HepG2 (cell line): Measurements from ENCODE around the gene MS4A7. TPM values are rescaled to one million over a fixed set of nuclear protein-coding genes. Genes with fewer than 3 reads are reported as not detected.

Source experiments
- ATAC-seq: fragments of 200-7000 bp; cut with Tn5 transposase; 3 replicates; pipeline ENCODE4 v1.9.1; 2020; ENCODE audit warnings: mild to moderate bottlenecking, moderate library complexity
- BruUV-seq: library from RNA; stranded (reverse); fragments of 400-500 nt; replicated peaks from 2 replicates; lab custom pipeline; 2021; lab: Mats Ljungman, UMichigan
- CTCF ChIA-PET: fragments of 300-600 bp; formaldehyde crosslinking; extraction: SDS; loops from one replicate; lab custom pipeline; 2021; ENCODE audit warnings: low total read pairs, inconsistent platforms, low intra/inter-chr PET ratio; lab: Yijun Ruan, JAX
- POLR2A ChIA-PET: fragments of 350-600 bp; sonication (Branson Sonifier 250); formaldehyde crosslinking; loops from one replicate; lab custom pipeline; 2020; ENCODE audit warnings: antibody characterized with exemption, inconsistent platforms; lab: Yijun Ruan, JAX
- DNase-seq: peaks from one replicate; pipeline ENCODE4 v3.0.0-alpha.2; 2015; ENCODE audit warnings: low spot score
- FAIRE-seq: peaks from 3 replicates; lab custom pipeline; 2011; peaks lifted over from hg19 to GRCh38; lab: Jason Lieb, UNC
- H2AFZ ChIP-seq: one replicate; pipeline ENCODE4 v1.6.1; 2011; ENCODE audit warnings: low read length, inconsistent platforms
- H3K27ac ChIP-seq: fragments of 300-600 bp; 3 replicates; pipeline ENCODE4 v1.8.0; 2011; ENCODE audit warnings: mixed run types, mild to moderate bottlenecking, mixed read lengths, low read length, inconsistent platforms; ENCODE audit not compliant: insufficient read depth; ENCODE audit errors: extremely low read length
- H3K27me3 ChIP-seq, 2 experiments: fragments of 200-600 bp in 1 of 2; 2 replicates in 1 of 2; 3 replicates in 1 of 2; pipeline versions ENCODE4 v1.6.0 to v1.8.0; 2011; ENCODE audit warnings: low read length in 2 of 2, mild to moderate bottlenecking in 2 of 2, moderate library complexity in 2 of 2, inconsistent platforms in 1 of 2; ENCODE audit not compliant: insufficient read depth in 2 of 2, control insufficient read depth in 1 of 2
- H3K36me3 ChIP-seq, 2 experiments: fragments of 200-600 bp in 1 of 2; replicated peaks in 1 of 2; 2 replicates in 1 of 2; 3 replicates in 1 of 2; pipeline versions ENCODE4 v1.5.1 to v1.8.0; 2011; ENCODE audit warnings: low read length in 2 of 2, inconsistent platforms in 1 of 2; ENCODE audit not compliant: insufficient read depth in 2 of 2, control insufficient read depth in 1 of 2
- H3K4me1 ChIP-seq: 2 replicates; pipeline ENCODE4 v1.5.1; 2012; ENCODE audit warnings: low read length, inconsistent platforms; ENCODE audit not compliant: insufficient read depth
- H3K4me2 ChIP-seq: 2 replicates; pipeline ENCODE4 v1.6.0; 2011; ENCODE audit warnings: low read depth, low read length, inconsistent platforms
- H3K4me3 ChIP-seq, 3 experiments: fragments of 200-600 bp in 1 of 3; sonication (generic), shearing (Covaris generic) in 1 of 3; replicated peaks in 1 of 3; 2 replicates each; pipeline ENCODE4 v1.5.1; 2011 to 2016; ENCODE audit warnings: low read length in 3 of 3, inconsistent platforms in 2 of 3, low read depth in 2 of 3, mild to moderate bottlenecking in 2 of 3, control low read depth in 1 of 3, mixed read lengths in 1 of 3; ENCODE audit not compliant: insufficient read depth in 1 of 3
- H3K79me2 ChIP-seq: one replicate; pipeline ENCODE4 v1.6.1; 2011; ENCODE audit warnings: low read length, inconsistent platforms; ENCODE audit not compliant: insufficient read depth
- H3K9ac ChIP-seq: 2 replicates; pipeline ENCODE4 v1.6.0; 2011; ENCODE audit warnings: mild to moderate bottlenecking, low read depth, low read length, inconsistent platforms; ENCODE audit not compliant: insufficient read depth
- H3K9me3 ChIP-seq: 2 replicates; pipeline ENCODE4 v1.5.1; 2012; ENCODE audit warnings: mild to moderate bottlenecking, low read length
- H4K20me1 ChIP-seq: 2 replicates; pipeline ENCODE4 v1.6.0; 2011; ENCODE audit warnings: inconsistent platforms, mild to moderate bottlenecking, low read length, moderate library complexity; ENCODE audit not compliant: insufficient read depth
- CHD4 ChIP-seq: fragments of 200-600 bp; sonication (generic); IDR thresholded peaks from 2 replicates; pipeline ENCODE4 v1.7.0; 2017; ENCODE audit warnings: mild to moderate bottlenecking, low read length, borderline replicate concordance
- FOSL2 ChIP-seq: sonication (generic); formaldehyde crosslinking; IDR thresholded peaks from 2 replicates; pipeline ENCODE4 v1.4.0; 2020; ENCODE audit warnings: missing genetic modification reagents
- KDM4B ChIP-seq: sonication (generic); formaldehyde crosslinking; IDR thresholded peaks from 2 replicates; pipeline ENCODE4 v1.4.0; 2020; ENCODE audit warnings: missing genetic modification reagents
- NR1H2 ChIP-seq: sonication (generic); formaldehyde crosslinking; IDR thresholded peaks from 2 replicates; pipeline ENCODE4 v1.8.1; 2022; ENCODE audit warnings: low read depth, missing genetic modification reagents, borderline replicate concordance
- POLR2A ChIP-seq, 2 experiments: IDR thresholded peaks; 2 replicates each; pipeline ENCODE4 v1.6.1; 2011; ENCODE audit warnings: low read depth in 2 of 2, low read length in 2 of 2, mild to moderate bottlenecking in 1 of 2, moderate library complexity in 1 of 2; ENCODE audit not compliant: insufficient read depth in 1 of 2
- RFX3 ChIP-seq: IDR thresholded peaks from 2 replicates; pipeline ENCODE4 v1.6.1; 2016; ENCODE audit warnings: missing biosample characterization, missing genetic modification reagents
- SAP130 ChIP-seq: IDR thresholded peaks from 2 replicates; pipeline ENCODE4 v1.6.1; 2016; ENCODE audit warnings: low read depth
- SMC3 ChIP-seq: IDR thresholded peaks from 2 replicates; pipeline ENCODE4 v1.6.1; 2011; ENCODE audit warnings: low read length, improper control_type of control experiment
- SSRP1 ChIP-seq: IDR thresholded peaks from 2 replicates; pipeline ENCODE4 v1.6.1; 2016; ENCODE audit warnings: control low read depth
- STAG1 ChIP-seq: sonication (generic); formaldehyde crosslinking; IDR thresholded peaks from 2 replicates; pipeline ENCODE4 v1.4.0; 2020; ENCODE audit warnings: missing genetic modification reagents
- ZMYM4 ChIP-seq: sonication (generic); formaldehyde crosslinking; IDR thresholded peaks from 2 replicates; pipeline ENCODE4 v1.8.1; 2023; ENCODE audit warnings: mild to moderate bottlenecking, missing genetic modification reagents
- WGBS: methylation state at CpG from one replicate; pipeline ENCODE4 v1.1.6; 2017; ENCODE audit warnings: low lambda C conversion rate; 5-methylcytosine and 5-hydroxymethylcytosine counted together
- in situ Hi-C: cut with HindIII; loops from 2 replicates; pipeline ENCODE4 v1.10.0; 2017; ENCODE audit warnings: low pct_unique_long_range_greater_than_20kb; ENCODE audit not compliant: extremely low pct_ligation_motif_present
- intact Hi-C: fragments of 100-400 bp; cut with micrococcal nuclease; formaldehyde crosslinking; loops from one replicate; pipeline ENCODE4 v1.10.0; 2022; ENCODE audit not compliant: unreplicated experiment
- polyA plus RNA-seq, 8 experiments: library from polyadenylated mRNA; depleted of rRNA in 3 of 8; stranded (reverse) in 7 of 8; unstranded in 1 of 8; fragments of >200 nt; fragmentation: Illumina TruSeq in 4 of 8; extraction: Trizol in 4 of 8; gene quantifications; 2 replicates each; pipeline versions ENCODE4 v1.2.1 to v1.2.3, GENCODE V29; 2011 to 2016; ENCODE audit warnings: low read depth in 4 of 8, missing spikeins in 1 of 8, mixed read lengths in 1 of 8; ENCODE audit not compliant: insufficient read depth in 1 of 8
- total RNA-seq, 5 experiments: library from RNA; depleted of rRNA; stranded (reverse); fragments of >200 nt; fragmentation: Illumina TruSeq; extraction: Trizol; gene quantifications; 2 replicates each; pipeline ENCODE4 v1.2.3, GENCODE V29; 2016; ENCODE audit warnings: low read depth in 1 of 5
- TF ChIP-seq, protein P1 (sequence below): sonication (generic); formaldehyde crosslinking; IDR thresholded peaks from 2 replicates; pipeline ENCODE4 v1.4.0; 2020; ENCODE audit warnings: missing genetic modification reagents
- TF ChIP-seq, protein P2 (sequence below): sonication (generic); formaldehyde crosslinking; IDR thresholded peaks from 2 replicates; pipeline ENCODE4 v1.5.1; 2020; ENCODE audit warnings: mild to moderate bottlenecking, missing genetic modification reagents
- TF ChIP-seq, protein P3 (sequence below): sonication (generic); formaldehyde crosslinking; IDR thresholded peaks from 2 replicates; pipeline ENCODE4 v1.4.0; 2020; ENCODE audit warnings: missing genetic modification reagents
- TF ChIP-seq, protein P4 (sequence below): sonication (generic); formaldehyde crosslinking; conservative IDR thresholded peaks from 2 replicates; pipeline ENCODE4 v1.4.0; 2020; ENCODE audit warnings: missing genetic modification reagents
- TF ChIP-seq, protein P5 (sequence below): IDR thresholded peaks from 2 replicates; pipeline ENCODE4 v1.6.1; 2016; ENCODE audit warnings: missing compliant biosample characterization, missing genetic modification reagents, borderline replicate concordance
- TF ChIP-seq, protein P6 (sequence below): sonication (generic); formaldehyde crosslinking; IDR thresholded peaks from 2 replicates; pipeline ENCODE4 v1.9.0; 2022; ENCODE audit warnings: missing genetic modification reagents, mild to moderate bottlenecking, borderline replicate concordance

The MS4A7 gene
- total and polyA plus RNA-seq, 2 of the 13 experiments (the other 11 are each of a cell fraction or from before 2014, with no cell fraction given), result not detected

DNA sequence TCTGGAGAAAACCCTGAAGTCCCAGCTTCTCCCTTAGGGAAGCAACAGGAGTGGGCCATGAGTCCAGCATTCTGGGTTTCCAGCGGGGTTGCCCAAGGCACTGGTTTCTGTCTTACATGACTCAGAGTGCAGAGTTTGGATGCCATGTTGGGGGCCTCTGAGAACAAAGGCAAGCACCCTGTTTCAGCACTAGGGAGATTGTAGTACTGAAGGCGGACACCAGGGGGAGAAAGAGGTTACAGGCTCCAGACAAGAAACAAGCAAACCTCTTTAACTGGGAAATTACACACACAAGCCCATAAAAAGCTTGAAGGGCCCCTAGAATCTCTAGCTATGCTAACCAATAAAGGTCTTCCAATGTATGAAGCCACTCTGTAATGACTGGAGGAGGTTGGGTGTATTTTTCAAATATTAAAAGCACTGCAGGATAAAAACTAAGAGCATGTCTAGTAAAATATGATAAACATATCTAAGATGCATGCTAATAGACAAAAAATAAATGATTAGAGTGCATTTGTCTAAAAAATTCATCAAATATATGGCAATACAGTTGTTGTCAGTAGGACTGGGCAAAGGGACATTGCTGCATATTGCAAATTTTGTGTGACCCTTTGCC is 44.2 kb upstream of the MS4A7 start:
- Histone ChIP-seq H3K4me1 (no peaks in the 10 kb centered on the region), H3K79me2 (no peaks in the 10 kb centered on the region), H3K4me3 (no peak overlapping the region), H3K36me3 (no peaks in the 10 kb centered on the region), H3K4me2 (no peak overlapping the region), H3K9ac (no peak overlapping the region), H2AFZ (no peak overlapping the region), H3K9me3 (no peaks in the 10 kb centered on the region), H3K27ac (no peak overlapping the region), H3K27me3 (no peaks in the 10 kb centered on the region), H4K20me1 (no peaks in the 10 kb centered on the region)
- intact Hi-C loops, result loop anchor here (2.0 kb wide), 1 partner anchor 69 kb away; no protein-coding TSS in a partner anchor
- POLR2A ChIA-PET, result no interaction called here
- CTCF ChIA-PET, result no interaction called here
- ATAC-seq (peak; percentile 88), FAIRE-seq (no peak), DNase-seq (peak; percentile 42)
- no TSS peak for BruUV-seq
- in situ Hi-C loops, result loop anchor here (25.0 kb wide), 1 partner anchor 153 kb away; the partner anchor contains the start of gene MS4A12
- WGBS, result 0% methylated on average over 2 of the region's 2 CpGs
- TF ChIP-seq SSRP1 (CRISPR knock-in tag) (no peak), SMC3 (peak; percentile 31; the same call in 1 of the 2 replicates), CHD4 (no peak), KDM4B (no peak), POLR2A (IDR thresholded peaks at IDR 0.05; ENCODE audit: insufficient read depth in 1 of 2, low read depth in 2 of 2, low read length in 2 of 2) (no peak), NR1H2 (CRISPR knock-in tag) (no peak), FOSL2 (CRISPR knock-in tag) (peak; percentile 31; the same call in 1 of the 2 replicates), RFX3 (CRISPR knock-in tag) (no peak), ZMYM4 (CRISPR knock-in tag) (no peak), STAG1 (CRISPR knock-in tag) (0 out of 2 replicates have a peak, but pooled peaks have one; percentile 6), SAP130 (CRISPR knock-in tag) (no peak)
- TF ChIP-seq, protein P1, sequence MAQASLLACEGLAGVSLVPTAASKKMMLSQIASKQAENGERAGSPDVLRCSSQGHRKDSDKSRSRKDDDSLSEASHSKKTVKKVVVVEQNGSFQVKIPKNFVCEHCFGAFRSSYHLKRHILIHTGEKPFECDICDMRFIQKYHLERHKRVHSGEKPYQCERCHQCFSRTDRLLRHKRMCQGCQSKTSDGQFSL, result no peak
- TF ChIP-seq, protein P2, sequence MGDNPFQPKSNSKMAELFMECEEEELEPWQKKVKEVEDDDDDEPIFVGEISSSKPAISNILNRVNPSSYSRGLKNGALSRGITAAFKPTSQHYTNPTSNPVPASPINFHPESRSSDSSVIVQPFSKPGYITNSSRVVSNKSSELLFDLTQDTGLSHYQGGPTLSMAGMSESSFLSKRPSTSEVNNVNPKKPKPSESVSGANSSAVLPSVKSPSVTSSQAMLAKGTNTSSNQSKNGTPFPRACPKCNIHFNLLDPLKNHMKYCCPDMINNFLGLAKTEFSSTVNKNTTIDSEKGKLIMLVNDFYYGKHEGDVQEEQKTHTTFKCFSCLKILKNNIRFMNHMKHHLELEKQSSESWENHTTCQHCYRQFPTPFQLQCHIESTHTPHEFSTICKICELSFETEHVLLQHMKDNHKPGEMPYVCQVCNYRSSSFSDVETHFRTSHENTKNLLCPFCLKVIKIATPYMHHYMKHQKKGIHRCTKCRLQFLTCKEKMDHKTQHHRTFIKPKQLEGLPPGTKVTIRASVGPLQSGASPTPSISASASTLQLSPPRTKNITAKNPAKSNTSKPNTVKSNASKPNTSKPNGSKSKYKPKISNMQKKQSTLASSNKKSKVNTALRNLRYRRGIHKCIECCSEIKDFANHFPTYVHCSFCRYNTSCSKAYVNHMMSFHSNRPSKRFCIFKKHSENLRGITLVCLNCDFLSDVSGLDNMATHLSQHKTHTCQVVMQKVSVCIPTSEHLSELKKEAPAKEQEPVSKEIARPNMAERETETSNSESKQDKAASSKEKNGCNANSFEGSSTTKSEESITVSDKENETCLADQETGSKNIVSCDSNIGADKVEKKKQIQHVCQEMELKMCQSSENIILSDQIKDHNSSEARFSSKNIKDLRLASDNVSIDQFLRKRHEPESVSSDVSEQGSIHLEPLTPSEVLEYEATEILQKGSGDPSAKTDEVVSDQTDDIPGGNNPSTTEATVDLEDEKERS (CRISPR knock-in tag), result no peak
- TF ChIP-seq, protein P3, sequence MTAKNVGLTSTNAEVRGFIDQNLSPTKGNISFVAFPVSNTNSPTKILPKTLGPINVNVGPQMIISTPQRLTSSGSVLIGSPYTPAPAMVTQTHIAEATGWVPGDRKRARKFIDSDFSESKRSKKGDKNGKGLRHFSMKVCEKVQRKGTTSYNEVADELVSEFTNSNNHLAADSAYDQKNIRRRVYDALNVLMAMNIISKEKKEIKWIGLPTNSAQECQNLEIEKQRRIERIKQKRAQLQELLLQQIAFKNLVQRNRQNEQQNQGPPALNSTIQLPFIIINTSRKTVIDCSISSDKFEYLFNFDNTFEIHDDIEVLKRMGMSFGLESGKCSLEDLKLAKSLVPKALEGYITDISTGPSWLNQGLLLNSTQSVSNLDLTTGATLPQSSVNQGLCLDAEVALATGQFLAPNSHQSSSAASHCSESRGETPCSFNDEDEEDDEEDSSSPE (CRISPR knock-in tag), result no peak
- TF ChIP-seq, protein P4, sequence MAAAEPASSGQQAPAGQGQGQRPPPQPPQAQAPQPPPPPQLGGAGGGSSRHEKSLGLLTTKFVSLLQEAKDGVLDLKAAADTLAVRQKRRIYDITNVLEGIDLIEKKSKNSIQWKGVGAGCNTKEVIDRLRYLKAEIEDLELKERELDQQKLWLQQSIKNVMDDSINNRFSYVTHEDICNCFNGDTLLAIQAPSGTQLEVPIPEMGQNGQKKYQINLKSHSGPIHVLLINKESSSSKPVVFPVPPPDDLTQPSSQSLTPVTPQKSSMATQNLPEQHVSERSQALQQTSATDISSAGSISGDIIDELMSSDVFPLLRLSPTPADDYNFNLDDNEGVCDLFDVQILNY (CRISPR knock-in tag), result no peak
- TF ChIP-seq, protein P5, sequence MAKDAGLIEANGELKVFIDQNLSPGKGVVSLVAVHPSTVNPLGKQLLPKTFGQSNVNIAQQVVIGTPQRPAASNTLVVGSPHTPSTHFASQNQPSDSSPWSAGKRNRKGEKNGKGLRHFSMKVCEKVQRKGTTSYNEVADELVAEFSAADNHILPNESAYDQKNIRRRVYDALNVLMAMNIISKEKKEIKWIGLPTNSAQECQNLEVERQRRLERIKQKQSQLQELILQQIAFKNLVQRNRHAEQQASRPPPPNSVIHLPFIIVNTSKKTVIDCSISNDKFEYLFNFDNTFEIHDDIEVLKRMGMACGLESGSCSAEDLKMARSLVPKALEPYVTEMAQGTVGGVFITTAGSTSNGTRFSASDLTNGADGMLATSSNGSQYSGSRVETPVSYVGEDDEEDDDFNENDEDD, result no peak
- TF ChIP-seq, protein P6, sequence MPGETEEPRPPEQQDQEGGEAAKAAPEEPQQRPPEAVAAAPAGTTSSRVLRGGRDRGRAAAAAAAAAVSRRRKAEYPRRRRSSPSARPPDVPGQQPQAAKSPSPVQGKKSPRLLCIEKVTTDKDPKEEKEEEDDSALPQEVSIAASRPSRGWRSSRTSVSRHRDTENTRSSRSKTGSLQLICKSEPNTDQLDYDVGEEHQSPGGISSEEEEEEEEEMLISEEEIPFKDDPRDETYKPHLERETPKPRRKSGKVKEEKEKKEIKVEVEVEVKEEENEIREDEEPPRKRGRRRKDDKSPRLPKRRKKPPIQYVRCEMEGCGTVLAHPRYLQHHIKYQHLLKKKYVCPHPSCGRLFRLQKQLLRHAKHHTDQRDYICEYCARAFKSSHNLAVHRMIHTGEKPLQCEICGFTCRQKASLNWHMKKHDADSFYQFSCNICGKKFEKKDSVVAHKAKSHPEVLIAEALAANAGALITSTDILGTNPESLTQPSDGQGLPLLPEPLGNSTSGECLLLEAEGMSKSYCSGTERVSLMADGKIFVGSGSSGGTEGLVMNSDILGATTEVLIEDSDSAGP (CRISPR knock-in tag), result no peak
